ENCODE data around the gene WDR90. TPM values are rescaled to one million over a fixed set of nuclear protein-coding genes. Genes with fewer than 3 reads are reported as not detected.
A peak's percentile ranks its signal among the peaks of the same experiment; 100 is the strongest.

Gene WDR90
- total and polyA plus RNA-seq, 10 of the 15 experiments (the other 5 are each of a cell fraction or from before 2014, with no cell fraction given), result 2.0 to 65.0 (median 16.7) TPM

DNA sequence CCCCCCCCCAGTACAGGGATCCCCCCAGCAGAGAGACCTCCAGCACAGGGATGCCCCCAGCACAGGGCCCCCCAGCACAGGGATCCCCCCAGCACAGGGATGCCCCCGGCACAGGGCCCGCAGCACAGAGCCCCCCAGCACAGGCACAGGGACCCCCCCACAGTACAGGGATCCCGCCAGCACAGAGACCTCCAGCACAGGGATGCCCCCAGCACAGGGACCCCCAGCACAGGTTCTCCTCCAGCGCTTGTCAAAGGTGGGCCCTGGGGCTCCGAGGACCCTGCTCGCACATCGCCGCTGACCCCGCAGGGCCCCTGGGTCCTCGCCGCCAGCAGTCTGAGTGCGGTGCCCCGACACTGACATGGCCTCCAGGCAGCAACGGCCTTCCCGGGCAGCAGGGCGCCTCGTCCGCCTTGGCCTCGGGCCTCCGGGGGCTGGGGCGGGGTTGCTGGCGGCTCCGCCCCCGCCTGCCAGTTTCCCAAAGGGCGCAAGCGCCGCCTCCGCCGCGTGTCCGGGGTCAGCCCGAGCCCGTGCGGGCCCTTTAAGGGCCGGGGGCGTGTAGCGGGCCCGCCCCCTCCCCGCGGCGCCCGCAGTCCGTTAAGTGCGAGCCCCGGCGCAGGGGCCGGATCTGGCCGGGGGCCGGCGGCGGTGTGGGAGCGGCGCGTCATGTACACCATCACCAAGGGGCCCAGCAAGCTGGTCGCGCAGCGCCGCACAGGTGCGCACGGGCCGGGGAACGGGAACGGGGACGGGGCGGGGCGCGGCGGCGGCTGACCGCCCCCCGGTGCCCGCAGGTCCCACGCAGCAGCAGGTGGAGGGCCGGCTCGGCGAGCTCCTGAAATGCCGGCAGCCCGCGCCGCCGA lies 7.6 kb upstream of the WDR90 start, which contains the start of gene MCRIP2 (continued):
- peak; percentile 78 to 92; a peak in 3 of 4 replicates for TF ChIP-seq BHLHE40 (IDR thresholded peaks at IDR 0.05; ENCODE audit: borderline replicate concordance in 1 of 2, low read depth in 2 of 2, low read length in 1 of 2)
- no peak for TF ChIP-seq PKNOX1 (IDR thresholded peaks at IDR 0.05)
- TF ChIP-seq PML (IDR thresholded peaks at IDR 0.05; ENCODE audit: low read length), result no peak
- TF ChIP-seq ESRRA (IDR thresholded peaks at IDR 0.05; ENCODE audit: low read length), result no peak
- peak; percentile 87 for TF ChIP-seq LARP7 (IDR thresholded peaks at IDR 0.05)
- TF ChIP-seq, protein P1, sequence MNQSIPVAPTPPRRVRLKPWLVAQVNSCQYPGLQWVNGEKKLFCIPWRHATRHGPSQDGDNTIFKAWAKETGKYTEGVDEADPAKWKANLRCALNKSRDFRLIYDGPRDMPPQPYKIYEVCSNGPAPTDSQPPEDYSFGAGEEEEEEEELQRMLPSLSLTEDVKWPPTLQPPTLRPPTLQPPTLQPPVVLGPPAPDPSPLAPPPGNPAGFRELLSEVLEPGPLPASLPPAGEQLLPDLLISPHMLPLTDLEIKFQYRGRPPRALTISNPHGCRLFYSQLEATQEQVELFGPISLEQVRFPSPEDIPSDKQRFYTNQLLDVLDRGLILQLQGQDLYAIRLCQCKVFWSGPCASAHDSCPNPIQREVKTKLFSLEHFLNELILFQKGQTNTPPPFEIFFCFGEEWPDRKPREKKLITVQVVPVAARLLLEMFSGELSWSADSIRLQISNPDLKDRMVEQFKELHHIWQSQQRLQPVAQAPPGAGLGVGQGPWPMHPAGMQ (IDR thresholded peaks at IDR 0.05; ENCODE audit: borderline replicate concordance), result no peak
- TF ChIP-seq POLR2AphosphoS5 (IDR thresholded peaks at IDR 0.05; ENCODE audit: low read length), result no peak
- TF ChIP-seq, protein P2, sequence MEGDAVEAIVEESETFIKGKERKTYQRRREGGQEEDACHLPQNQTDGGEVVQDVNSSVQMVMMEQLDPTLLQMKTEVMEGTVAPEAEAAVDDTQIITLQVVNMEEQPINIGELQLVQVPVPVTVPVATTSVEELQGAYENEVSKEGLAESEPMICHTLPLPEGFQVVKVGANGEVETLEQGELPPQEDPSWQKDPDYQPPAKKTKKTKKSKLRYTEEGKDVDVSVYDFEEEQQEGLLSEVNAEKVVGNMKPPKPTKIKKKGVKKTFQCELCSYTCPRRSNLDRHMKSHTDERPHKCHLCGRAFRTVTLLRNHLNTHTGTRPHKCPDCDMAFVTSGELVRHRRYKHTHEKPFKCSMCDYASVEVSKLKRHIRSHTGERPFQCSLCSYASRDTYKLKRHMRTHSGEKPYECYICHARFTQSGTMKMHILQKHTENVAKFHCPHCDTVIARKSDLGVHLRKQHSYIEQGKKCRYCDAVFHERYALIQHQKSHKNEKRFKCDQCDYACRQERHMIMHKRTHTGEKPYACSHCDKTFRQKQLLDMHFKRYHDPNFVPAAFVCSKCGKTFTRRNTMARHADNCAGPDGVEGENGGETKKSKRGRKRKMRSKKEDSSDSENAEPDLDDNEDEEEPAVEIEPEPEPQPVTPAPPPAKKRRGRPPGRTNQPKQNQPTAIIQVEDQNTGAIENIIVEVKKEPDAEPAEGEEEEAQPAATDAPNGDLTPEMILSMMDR (IDR thresholded peaks at IDR 0.05 in 2 of 3, conservative IDR thresholded peaks at IDR 0.05 in 1 of 3; ENCODE audit: control insufficient read depth in 2 of 3, extremely low read depth in 1 of 3, insufficient read depth in 1 of 3, low read depth in 3 of 3, low read length in 3 of 3), result no peak
- peak; percentile 54 for TF ChIP-seq SP1 (IDR thresholded peaks at IDR 0.05; ENCODE audit: low read depth, low read length)
- no peak for TF ChIP-seq SREBF1 (IDR thresholded peaks at IDR 0.05; ENCODE audit: low read length)
- no peak for TF ChIP-seq ZBTB4 (CRISPR knock-in tag; IDR thresholded peaks at IDR 0.05)
- no peak for TF ChIP-seq HSF1 (IDR thresholded peaks at IDR 0.05; ENCODE audit: low read depth, low read length)
- no peak for TF ChIP-seq NFIC (IDR thresholded peaks at IDR 0.05; ENCODE audit: low read depth, low read length)
- TF ChIP-seq NFXL1 (IDR thresholded peaks at IDR 0.05; ENCODE audit: borderline replicate concordance), result no peak
- no peak for TF ChIP-seq RELA (IDR thresholded peaks at IDR 0.05; ENCODE audit: borderline replicate concordance, partially characterized antibody)
- TF ChIP-seq RAD21 (IDR thresholded peaks at IDR 0.05; ENCODE audit: insufficient read depth, low read depth, low read length), result no peak
- TF ChIP-seq FOXK2 (IDR thresholded peaks at IDR 0.05), result no peak
- TF ChIP-seq ZZZ3 (IDR thresholded peaks at IDR 0.05; ENCODE audit: control insufficient read depth, insufficient read length, low read depth), result no peak
- no peak for TF ChIP-seq WRNIP1 (IDR thresholded peaks at IDR 0.05; ENCODE audit: borderline replicate concordance, low read depth, low read length)
- peak; percentile 41 for TF ChIP-seq KLF5 (IDR thresholded peaks at IDR 0.05; ENCODE audit: partially characterized antibody)
- TF ChIP-seq SMC3 (IDR thresholded peaks at IDR 0.05; ENCODE audit: borderline replicate concordance, low read length), result no peak
